NCI-H187 (cell line): Measurements from ENCODE around the gene TESK2.

Experiments used
- DNase-seq, 2 experiments: peaks; one replicate each; lab custom pipeline; 2025; lab: John Stamatoyannopoulos, UW

The TESK2 gene

DNA sequence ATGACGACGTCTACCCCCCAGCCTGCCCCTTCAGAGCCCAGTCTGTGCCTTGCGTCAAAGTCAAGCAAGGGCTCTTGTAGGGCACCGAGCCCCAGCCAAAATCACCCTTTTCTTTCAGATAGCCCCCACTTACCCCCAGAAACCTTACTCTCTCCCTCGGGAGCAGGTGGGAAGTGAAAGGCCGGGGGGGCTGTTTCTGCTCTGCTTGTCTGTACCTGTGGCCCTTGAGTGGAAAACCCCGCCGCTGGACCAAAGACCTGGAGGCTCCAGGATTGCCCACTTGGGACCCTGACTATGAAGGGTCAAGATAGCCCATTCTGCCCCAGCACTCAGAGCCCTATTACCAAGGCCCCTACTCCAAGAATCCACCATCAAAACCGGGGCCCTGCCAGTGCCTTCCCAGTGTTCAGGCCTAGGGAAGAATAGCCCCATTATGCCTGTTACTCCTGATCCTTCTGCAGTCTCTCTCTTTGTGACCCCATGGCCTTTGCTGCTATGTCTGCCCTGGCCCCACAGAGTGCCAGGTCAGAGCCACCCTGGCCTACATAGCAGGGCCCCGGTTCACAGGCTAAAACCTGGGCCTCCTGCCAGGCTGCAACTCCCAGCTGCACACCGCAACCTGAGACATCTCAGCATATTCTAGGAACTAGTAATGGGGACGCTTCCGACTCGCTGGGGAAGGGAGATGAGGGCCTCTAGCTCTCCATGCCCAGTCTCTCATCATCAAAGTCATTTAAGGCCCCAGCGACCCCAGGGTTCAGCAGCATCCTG is 186.5 kb downstream of the TESK2 start:
- DNase-seq: no peak

DNA sequence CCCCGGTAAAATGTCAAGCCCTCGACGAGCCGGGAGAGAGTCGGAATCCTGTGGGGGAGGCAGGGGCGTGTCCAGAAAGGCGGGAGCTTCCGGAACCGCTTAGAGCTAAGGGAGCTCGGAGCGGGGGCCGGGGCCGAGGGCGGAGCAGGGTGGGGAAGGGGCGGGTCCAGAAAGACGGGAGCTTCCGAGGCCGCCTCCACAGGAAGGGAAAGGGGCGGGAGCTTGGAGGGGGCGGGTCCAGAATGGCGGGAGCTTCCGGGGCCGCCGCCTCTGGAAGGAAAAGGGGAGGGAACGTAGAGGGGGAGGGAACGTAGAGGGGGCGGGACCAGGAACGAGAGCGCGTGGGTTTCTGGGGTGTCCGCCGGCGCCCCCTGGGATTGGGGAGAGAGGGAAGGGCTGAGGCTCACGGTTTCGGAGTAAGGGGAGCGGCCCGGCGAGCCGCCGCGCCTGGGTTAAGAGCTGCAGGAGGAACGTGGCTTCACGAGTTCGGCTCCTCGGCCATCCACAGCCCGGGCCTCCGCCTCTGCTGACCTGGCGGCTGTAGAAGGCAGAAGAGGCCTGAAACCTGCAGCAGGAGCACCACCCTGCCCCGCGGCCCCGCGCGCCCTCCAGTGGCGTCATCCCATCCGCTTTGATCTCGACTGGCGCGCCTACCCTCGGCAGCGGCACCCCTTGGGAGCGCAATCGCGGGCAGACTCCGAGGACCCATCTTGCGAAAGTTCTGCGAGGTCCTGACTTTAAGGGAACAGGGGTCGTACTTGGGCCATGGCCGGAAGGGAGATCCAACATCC is 187.2 kb downstream of the TESK2 start:
- DNase-seq: peak; percentile 96

DNA sequence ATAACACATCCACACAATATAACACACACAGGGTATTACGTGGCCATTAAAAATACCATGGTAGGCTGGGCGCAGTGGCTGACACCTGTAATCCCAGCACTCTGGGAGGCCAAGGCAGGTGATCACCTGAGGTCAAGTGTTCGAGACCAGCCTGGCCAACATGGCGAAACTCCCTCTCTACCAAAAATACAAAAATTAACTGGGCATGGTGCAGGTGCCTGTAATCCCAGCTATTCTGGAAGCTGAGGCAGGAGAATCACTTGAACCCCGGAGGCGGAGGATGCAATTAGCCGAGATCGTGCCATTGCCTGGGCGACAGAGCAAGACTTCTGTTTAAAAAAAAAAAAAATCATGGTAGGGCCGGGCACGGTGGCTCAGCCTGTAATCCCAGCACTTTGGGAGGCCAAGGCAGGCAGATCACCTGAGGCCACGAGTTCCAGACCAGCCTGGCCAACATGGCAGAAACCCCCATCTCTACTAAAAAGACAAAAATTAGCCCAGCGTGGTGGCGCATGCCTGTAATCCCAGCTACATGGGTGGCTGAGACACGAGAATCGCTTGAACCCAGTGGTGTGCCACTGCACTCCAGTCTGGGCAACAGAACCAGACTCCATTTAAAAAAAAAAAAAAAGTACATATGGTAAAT is 188.3 kb downstream of the TESK2 start:
- DNase-seq: no peak

DNA sequence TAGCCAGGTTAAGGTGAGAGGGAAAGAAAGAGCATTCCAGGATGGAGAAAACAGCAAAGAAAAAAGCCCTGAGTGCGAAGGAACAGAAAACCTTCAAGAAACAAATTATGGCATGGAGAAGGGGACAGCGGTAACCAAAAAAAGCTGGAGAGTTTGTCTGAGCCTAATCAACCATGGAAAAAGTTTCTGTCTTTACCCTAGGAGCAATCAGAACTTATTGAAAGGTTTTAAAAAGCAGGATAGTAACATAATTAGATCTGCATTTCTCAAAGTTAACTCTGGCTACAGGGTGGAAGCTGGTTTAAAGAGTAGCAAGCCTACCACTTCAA is 190.3 kb downstream of the TESK2 start:
- DNase-seq: no peak

DNA sequence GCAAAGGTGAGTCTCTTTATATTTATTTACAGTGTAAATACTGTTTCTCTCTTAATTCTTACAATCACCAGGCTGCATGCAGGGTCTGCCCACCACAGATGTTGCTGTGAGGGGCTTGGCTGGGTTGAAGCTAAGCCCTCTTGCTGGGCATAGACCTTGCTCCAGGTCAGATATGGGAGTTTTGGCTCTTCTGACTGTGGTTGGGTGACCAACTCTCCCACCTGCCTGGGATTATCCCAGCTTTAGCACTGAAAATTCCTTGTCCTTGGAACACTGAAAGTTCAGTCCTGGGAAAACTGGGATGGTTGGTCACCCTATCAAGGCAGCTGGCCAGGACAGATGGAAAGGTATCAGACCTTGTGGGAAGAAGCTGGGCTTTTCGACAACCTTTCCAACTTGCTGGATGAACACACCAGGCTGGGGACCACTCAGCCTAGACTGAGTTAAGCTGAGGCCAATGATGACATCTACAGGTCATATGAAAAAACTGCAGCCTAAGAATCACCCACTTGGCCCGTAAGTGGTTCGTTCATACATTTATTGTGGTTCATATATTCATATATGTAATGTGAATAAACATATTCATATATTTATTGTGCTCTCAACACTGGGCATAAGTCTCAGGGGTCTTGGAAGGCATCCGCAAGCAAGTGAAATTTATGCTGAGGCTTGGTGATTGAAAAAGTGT is 190.8 kb downstream of the TESK2 start:
- peak in 1 of 2 experiments; percentile 26 for DNase-seq

DNA sequence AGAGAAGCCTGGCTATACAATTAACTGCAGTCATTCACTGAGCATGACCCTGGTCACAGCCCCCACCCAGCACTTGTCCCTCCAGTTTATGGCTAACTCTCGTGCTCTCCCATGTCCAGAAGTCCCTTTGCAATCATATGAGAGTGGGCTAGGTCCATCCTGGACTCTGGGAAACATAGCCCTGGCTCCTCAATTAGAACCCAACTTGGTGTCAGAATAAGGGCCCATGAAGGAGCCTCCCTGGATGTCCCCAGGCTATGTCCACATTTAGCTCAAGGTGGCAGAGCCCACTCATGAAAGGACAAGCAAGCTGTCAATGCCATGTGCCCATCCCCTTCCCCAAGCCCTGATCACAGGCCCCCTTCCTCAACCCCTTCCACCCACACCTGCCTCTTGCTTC is 191.7 kb downstream of the TESK2 start:
- DNase-seq: no peak

DNA sequence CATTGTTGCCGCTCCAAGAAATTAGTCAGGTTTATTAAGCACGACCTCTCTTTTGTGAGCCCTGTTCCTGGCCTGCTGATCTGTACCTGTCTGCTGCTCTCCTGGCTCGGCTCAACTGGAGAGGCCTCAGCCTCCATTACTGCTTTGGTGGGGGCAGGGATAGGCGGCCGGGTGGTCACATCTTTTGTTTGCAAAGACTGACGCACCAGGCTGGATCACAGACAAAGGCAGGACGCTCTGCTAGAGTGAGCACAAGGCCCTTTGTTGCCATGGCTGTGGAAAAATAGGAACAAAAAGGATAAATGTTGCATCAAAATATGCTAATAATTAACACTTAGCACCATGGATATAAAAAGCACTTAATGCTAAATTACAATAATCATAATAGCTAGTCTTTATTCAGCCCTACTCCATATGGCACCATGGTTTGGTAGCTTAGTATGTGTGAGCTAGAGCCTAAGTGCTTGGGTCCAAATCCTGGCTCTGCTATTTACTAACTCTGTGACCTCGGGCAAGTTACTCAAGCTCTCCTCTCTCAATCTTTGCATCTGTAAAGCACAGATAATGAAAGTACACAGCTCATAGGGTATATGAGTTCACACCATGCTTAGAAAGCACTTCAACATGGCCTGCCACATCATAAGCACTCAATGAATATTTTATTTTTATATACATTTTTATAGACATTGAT is 193.2 kb downstream of the TESK2 start:
- no peak for DNase-seq
